ENCODE data around the gene RRH.
A peak's percentile ranks its signal among the peaks of the same experiment; 100 is the strongest.
"Not testable (repeated sequence)": the region's sequence is repeated elsewhere in the genome, so short reads cannot be mapped to it uniquely, and the experiment has no call there.

Gene RRH

DNA sequence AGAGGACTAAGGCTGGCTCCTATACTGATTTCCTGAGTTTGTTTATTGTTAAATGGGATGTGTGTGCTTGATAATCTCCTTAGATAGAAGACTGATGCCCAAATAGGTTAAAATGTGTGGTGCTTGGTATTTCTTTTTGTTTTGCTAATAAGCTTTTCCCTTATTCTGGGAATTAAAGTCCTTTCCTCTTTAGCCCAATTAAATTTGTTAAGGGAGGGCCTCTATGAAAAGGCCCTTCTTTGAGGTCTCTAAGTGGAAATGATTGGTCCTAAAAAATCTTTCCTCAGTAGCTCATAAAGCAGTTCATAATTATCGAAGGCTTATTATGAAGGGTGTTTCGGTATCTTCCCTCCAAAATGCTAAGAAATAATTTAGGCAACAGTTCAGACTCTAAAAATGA is at the start of gene RRH:
RRH (plus strand) TSS at position 301 of the 400 bp plus-strand sequence; CDS start at position 357, 56 bp downstream.
- no peak for TF ChIP-seq CTCF (IDR thresholded peaks at IDR 0.05; ENCODE audit: borderline replicate concordance, insufficient read depth, low read depth, low read length)
- no peak within 1 kb of the TSS for H3K4me3 ChIP-seq (ENCODE audit: low read depth, low read length)

- H3K4me3 ChIP-seq (ENCODE audit: low read depth, low read length) = not testable (repeated sequence)
Measured at GRCh38 chr4:109782092-109782491, 45.7 kb upstream of the RRH start.

DNA sequence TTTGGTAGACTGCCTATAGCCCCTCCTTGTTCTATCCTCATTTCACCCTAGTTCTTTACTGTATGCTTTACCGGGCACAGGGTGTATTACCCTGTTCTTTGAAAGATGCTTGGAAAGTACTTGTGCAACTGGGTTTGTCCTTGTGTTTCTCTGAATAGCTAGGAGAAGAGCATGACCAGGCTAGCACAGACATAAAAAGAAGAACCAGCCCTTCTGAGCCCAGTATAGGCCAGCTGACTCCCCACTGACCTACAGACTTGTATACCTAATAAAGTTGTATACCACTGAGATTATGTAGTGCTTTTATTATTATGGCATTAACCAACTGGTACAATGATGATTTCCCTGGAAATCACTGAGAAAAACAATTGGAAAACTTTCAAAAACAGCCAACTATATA is 40.9 kb upstream of the RRH start:
- TF ChIP-seq CTCF (IDR thresholded peaks at IDR 0.05; ENCODE audit: borderline replicate concordance, insufficient read depth, low read depth, low read length) = no peak
- H3K4me3 ChIP-seq (ENCODE audit: low read depth, low read length) = no peak overlapping the region

GRCh38 chr4:109787807-109788206 is 40.0 kb upstream of the RRH start:
- no peak for TF ChIP-seq CTCF (IDR thresholded peaks at IDR 0.05; ENCODE audit: borderline replicate concordance, insufficient read depth, low read depth, low read length)
- H3K4me3 ChIP-seq (ENCODE audit: low read depth, low read length) = no peak overlapping the region

DNA sequence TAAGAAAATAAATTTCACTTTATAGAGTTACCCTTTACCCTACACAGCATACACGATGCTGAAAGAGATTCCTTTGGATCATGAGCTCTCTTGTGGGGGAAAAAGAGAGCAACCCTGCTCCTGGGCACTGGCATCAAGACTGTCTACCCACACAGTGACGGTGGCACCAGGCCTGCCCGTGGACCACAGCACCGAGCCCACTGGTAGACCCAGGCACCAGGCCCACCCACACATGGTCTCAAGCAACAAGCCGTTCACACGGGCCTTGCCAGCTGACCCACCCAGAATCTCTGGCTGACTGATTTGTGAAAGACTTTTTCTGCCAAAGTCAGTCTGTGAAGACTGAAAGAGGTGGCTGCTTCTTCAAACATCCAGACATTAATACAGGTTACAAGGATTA is 32.7 kb upstream of the RRH start:
- TF ChIP-seq CTCF (IDR thresholded peaks at IDR 0.05; ENCODE audit: borderline replicate concordance, insufficient read depth, low read depth, low read length) = no peak
- no peak overlapping the region for H3K4me3 ChIP-seq (ENCODE audit: low read depth, low read length)

DNA sequence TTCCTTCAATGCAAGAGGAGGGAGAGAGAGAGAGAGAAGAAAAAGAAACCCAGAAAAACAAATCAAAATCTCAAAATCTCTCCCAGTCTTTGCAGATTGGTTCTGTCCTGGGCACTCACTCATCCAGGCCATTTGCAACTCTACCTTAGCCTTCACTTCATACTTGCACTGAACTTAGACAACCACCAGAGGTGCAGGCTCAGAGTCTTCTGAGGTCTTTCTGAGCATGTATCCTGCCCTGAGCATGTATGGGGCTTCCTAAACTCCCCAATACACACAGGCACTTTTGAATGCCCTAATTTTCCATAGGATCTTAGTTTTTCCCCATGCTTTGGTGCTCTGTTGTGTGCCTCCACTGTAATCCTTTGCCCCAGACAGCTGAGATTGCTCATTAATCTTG is 28.9 kb upstream of the RRH start:
- 0 out of 2 replicates have a peak, but pooled peaks have one; percentile 13 for TF ChIP-seq CTCF (IDR thresholded peaks at IDR 0.05; ENCODE audit: borderline replicate concordance, insufficient read depth, low read depth, low read length)
- no peak overlapping the region for H3K4me3 ChIP-seq (ENCODE audit: low read depth, low read length)

GRCh38 chr4:109801099-109801789 is 26.5 kb upstream of the RRH start:
- H3K4me3 ChIP-seq (ENCODE audit: low read depth, low read length) = no peak overlapping the region
- no peak for TF ChIP-seq CTCF (IDR thresholded peaks at IDR 0.05; ENCODE audit: borderline replicate concordance, insufficient read depth, low read depth, low read length)
